Measurements from ENCODE around the gene NCAM2. TPM values are rescaled to one million over a fixed set of nuclear protein-coding genes. Genes with fewer than 3 reads are reported as not detected.

The NCAM2 gene
- total RNA-seq, 3 donors from 2014 or later: 2.9 to 14.1 (median 4.0) TPM

DNA sequence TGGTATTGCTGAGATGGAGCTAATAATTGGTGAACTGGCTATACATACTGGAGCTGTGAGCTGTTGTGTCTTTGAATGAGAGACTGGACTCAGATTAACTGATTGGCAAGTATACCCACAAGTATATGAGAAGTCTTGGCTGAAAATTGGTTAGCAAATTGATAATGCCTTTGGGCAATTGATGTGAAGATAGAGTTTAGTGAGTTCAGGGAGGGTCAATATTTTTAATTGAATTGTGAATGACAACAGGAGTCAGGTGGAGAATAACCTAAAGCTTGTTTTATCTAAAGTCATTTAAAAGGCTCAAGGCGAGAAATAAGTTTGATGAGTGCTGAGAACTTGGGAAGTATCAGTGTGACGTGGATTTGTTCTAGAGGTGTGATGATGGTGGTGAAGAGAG is 27.5 kb downstream of the NCAM2 start:
- no peaks in the 10 kb centered on the region for H3K4me1 ChIP-seq (ENCODE audit: low read depth)
- H3K36me3 ChIP-seq (ENCODE audit: low read depth): no peaks in the 10 kb centered on the region
- TF ChIP-seq, protein P1, sequence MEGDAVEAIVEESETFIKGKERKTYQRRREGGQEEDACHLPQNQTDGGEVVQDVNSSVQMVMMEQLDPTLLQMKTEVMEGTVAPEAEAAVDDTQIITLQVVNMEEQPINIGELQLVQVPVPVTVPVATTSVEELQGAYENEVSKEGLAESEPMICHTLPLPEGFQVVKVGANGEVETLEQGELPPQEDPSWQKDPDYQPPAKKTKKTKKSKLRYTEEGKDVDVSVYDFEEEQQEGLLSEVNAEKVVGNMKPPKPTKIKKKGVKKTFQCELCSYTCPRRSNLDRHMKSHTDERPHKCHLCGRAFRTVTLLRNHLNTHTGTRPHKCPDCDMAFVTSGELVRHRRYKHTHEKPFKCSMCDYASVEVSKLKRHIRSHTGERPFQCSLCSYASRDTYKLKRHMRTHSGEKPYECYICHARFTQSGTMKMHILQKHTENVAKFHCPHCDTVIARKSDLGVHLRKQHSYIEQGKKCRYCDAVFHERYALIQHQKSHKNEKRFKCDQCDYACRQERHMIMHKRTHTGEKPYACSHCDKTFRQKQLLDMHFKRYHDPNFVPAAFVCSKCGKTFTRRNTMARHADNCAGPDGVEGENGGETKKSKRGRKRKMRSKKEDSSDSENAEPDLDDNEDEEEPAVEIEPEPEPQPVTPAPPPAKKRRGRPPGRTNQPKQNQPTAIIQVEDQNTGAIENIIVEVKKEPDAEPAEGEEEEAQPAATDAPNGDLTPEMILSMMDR (IDR thresholded peaks at IDR 0.05): no peak
- H3K4me3 ChIP-seq: no peak overlapping the region
- ATAC-seq (no peak), DNase-seq (no peak)
- no peaks in the 10 kb centered on the region for H3K9me3 ChIP-seq
- intact Hi-C loops (cut with DNase I, micrococcal nuclease): no loop called here

DNA sequence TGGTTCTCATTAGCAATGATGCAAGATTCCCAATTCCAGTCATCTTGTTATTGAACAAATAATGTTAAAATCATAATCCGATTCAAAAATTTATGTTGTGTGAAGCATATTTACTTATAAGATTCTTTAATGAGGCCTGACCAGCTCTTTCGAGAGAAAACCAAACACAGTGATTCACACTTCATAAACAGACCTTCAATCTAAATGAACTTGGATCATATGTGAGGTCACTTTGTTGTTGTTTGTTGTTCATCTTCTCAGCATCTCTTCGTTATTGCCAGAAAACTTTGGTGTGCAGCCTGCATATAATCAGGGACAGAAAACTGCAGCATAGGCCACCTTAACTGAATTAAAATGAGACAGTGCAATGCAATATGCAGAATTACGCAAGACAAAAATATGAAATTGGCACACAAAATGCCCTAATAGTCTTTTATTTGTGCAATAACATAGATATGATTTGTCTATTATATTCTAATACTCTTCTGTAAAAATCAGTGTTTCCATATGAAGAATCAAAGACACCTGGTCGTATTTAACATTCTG is 30.1 kb downstream of the NCAM2 start:
- DNase-seq (no peak), ATAC-seq (no peak)
- TF ChIP-seq, protein P1 (IDR thresholded peaks at IDR 0.05): no peak
- no peaks in the 10 kb centered on the region for H3K36me3 ChIP-seq (ENCODE audit: low read depth)
- no peaks in the 10 kb centered on the region for H3K4me1 ChIP-seq (ENCODE audit: low read depth)
- no peak overlapping the region for H3K4me3 ChIP-seq
- no peaks in the 10 kb centered on the region for H3K9me3 ChIP-seq
- intact Hi-C loops (cut with DNase I, micrococcal nuclease): no loop called here

DNA sequence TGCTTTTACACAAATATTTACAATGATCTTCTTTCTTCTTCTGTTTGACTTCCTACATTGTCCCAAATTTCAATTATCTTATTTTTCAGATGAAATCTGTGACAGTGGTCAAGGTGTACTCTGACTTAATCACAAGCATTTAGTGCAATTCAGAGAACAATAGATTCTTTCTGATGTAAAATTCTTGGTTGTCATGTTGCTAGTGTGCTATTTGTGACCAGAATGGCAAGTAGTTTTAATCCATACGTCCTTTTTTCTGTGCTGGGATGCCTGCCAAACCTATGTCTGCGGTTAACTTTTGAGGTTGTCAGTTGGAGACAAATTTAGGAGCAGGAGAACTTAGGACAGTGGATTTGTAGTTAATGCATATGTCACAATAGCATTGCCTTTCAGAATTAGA is 31.0 kb downstream of the NCAM2 start:
- no peaks in the 10 kb centered on the region for H3K4me1 ChIP-seq (ENCODE audit: low read depth)
- no peak for ATAC-seq

DNA sequence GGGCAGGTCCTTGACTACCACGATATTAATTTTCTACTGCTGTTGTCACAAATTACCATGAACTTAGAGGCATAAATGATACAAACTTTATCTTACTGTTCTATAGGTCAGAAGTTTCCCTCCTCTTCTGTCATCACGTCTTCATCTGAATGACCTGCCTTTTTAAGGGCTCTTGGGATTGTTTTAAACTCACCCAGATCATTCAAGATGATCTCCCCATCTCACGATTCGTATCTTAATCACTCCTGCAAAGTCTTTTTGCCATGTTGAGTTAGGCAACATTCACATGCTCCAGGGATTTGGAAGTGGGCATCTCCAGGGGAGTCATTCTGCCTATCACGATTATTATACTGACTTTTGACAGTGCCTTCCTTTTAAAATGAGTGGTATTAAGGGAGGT is 32.1 kb downstream of the NCAM2 start:
- Histone ChIP-seq H3K4me3 (no peak overlapping the region), H3K4me1 (ENCODE audit: low read depth) (no peaks in the 10 kb centered on the region), H3K9me3 (no peaks in the 10 kb centered on the region), H3K36me3 (ENCODE audit: low read depth) (no peaks in the 10 kb centered on the region)
- TF ChIP-seq, protein P1 (IDR thresholded peaks at IDR 0.05): no peak
- intact Hi-C loops (cut with DNase I, micrococcal nuclease): no loop called here
- no peak for DNase-seq
- ATAC-seq: no peak

More for the DNA sequence above, 31.0 kb downstream of the NCAM2 start:
- intact Hi-C loops (cut with DNase I, micrococcal nuclease): no loop called here
- no peak overlapping the region for H3K4me3 ChIP-seq
- H3K36me3 ChIP-seq (ENCODE audit: low read depth): no peaks in the 10 kb centered on the region
- no peak for DNase-seq
- H3K9me3 ChIP-seq: no peaks in the 10 kb centered on the region
- TF ChIP-seq, protein P1 (IDR thresholded peaks at IDR 0.05): no peak

DNA sequence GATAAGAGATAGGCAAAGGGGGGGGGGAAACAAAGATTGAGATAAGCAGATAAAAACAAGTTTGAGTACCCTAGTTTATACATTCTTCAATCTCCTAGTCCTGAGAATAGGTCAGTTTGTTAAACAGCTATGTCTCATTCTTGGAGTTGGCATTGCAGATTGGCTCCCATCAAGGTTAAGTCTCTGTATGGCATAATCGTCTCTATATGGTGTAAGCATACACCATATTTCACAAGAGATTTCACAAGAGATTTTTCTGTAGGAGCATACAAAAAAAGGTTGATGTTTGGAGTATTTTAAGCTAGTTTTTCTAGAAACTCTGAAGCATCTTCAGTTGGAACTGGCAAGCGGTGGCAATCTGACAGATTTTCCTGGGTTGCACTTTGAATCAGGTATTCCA is 35.8 kb downstream of the NCAM2 start:
- TF ChIP-seq, protein P1 (IDR thresholded peaks at IDR 0.05): no peak
- H3K9me3 ChIP-seq: no peaks in the 10 kb centered on the region
- ATAC-seq (no peak), DNase-seq (no peak)
- intact Hi-C loops (cut with DNase I, micrococcal nuclease): no loop called here
- H3K4me3 ChIP-seq: no peak overlapping the region
- H3K36me3 ChIP-seq (ENCODE audit: low read depth): no peaks in the 10 kb centered on the region
- no peaks in the 10 kb centered on the region for H3K4me1 ChIP-seq (ENCODE audit: low read depth)

DNA sequence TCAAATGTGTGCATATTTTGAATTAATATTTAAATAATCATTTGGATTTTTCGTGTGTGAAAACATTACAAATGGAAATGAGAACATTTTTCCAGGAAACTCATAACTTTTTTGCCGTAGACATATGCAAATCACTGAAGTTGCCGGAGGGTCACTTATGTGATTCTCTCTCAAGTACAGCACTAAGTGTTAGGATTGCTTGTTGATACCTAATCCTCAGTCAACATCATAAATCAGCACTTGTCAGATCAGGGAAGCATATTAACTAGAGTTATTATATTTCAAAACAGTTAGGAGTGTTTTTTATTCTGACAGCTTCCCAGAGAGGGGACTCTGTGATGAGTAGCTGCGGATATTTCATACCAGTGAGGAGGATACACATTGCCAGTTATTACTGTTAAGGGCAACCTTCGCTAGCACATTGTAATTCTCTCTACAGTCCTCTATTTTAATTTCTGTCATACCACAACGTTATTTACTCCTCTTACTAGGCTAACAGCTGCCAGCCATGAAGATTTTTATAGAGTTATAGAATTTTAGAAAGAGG is 41.5 kb downstream of the NCAM2 start:
- no peaks in the 10 kb centered on the region for H3K4me1 ChIP-seq (ENCODE audit: low read depth)
- ATAC-seq: no peak
- H3K4me3 ChIP-seq: no peak overlapping the region
- H3K9me3 ChIP-seq: peaks cover 4% of the 10 kb centered on the region
- intact Hi-C loops (cut with DNase I, micrococcal nuclease): no loop called here
- no peak for DNase-seq
- TF ChIP-seq, protein P1 (IDR thresholded peaks at IDR 0.05): no peak
- H3K36me3 ChIP-seq (ENCODE audit: low read depth): no peaks in the 10 kb centered on the region
